Measurements from ENCODE around the gene FHOD1. TPM values are rescaled to one million over a fixed set of nuclear protein-coding genes. Genes with fewer than 3 reads are reported as not detected.

The FHOD1 gene
- total RNA-seq, 4 donors from 2014 or later = 17.9 to 26.4 (median 24.3) TPM

- DNase-seq = peak in 1 of 2 donors; percentile 42
These were observed 13.7 kb downstream of the FHOD1 start for GRCh38 chr16:67233596-67233995.

GRCh38 chr16:67230809-67231660 is 16.2 kb downstream of the FHOD1 start:
- WGBS, 2 donors = 90% methylated on average over 11 to 12 of the region's 12 CpGs
- intact Hi-C loops (cut with DNase I) = no loop called here
- DNase-seq = no peak

More at GRCh38 chr16:67233596-67233995, 13.7 kb downstream of the FHOD1 start:
- no peak for TF ChIP-seq POLR2A (IDR thresholded peaks at IDR 0.05)
- TF ChIP-seq CTCF (IDR thresholded peaks at IDR 0.05) = no peak
- intact Hi-C loops (cut with DNase I) = no loop called here
- Histone ChIP-seq H3K27ac (no peak overlapping the region), H3K4me1 (no peaks in the 10 kb centered on the region), H3K9me3 (no peaks in the 10 kb centered on the region), H3K36me3 (peaks cover 74 to 80% of the 10 kb centered on the region in 2 donors), H3K4me3 (replicated peaks in 1 of 3) (no peak overlapping the region), H3K27me3 (no peaks in the 10 kb centered on the region)
- 63 to 65% methylated on average over 7 of the region's 7 CpGs for WGBS, 2 donors

DNA sequence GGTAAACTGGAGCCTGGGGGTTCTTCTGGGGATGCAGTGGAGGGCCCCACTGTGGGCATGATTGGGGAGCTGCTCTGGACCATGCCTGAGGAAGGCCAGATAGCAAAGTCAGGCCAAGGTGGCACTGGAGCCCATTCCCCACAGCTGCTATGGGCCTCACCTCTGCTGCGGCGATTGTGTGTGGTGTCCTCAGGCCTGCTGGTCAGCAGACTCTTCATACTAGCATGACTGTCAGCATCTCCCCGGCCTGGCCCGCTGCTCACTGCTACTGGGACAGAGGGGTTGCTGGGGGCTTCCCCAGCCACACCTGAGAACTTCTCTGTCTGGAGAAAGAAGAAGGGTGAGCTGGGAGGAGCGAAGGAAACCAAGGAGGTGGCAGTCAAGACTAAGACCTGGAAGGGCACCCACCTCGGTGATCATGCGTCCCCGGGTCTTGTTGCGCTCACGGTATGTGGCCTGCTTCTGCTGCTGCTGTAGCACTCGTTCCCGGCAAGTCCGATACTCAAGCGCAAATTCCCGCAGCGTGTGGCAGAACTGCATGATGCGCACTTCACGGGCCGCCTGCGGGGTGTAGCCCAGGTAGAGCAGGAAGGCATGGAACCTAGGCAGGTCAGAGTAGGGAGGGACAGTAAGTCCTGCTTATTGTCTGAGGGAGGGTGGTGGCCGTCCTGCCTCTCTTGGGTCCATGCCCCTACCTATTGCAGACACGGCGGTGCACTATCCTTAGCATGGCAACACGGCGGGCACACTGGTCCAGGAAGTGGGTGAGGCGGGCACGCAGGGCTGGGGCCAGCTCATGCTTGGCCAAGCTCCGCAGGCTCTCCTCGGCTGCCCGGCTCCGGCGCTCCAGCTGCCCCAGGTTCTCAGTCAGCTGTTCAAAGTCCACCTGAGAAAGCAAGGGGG is 17.1 kb downstream of the FHOD1 start:
- Histone ChIP-seq H3K9me3 (no peaks in the 10 kb centered on the region), H3K4me1 (peaks cover 14% of the 10 kb centered on the region in 2 donors), H3K27me3 (no peaks in the 10 kb centered on the region), H3K36me3 (peaks cover 52% of the 10 kb centered on the region in 2 donors), H3K4me3 (replicated peaks in 1 of 3) (no peak overlapping the region), H3K27ac (no peak overlapping the region)
- WGBS, 2 donors = 89 to 95% methylated on average over 27 to 30 of the region's 32 CpGs
- no peak for TF ChIP-seq CTCF (IDR thresholded peaks at IDR 0.05)
- no peak for TF ChIP-seq POLR2A (IDR thresholded peaks at IDR 0.05)
- DNase-seq = no peak
- intact Hi-C loops (cut with DNase I) = no loop called here

More at GRCh38 chr16:67230809-67231660, 16.2 kb downstream of the FHOD1 start:
- TF ChIP-seq CTCF (IDR thresholded peaks at IDR 0.05) (no peak), POLR2A (IDR thresholded peaks at IDR 0.05) (no peak)
- peaks cover 57 to 59% of the 10 kb centered on the region in 2 donors for H3K36me3 ChIP-seq
- H3K27me3 ChIP-seq = no peaks in the 10 kb centered on the region
- H3K9me3 ChIP-seq = no peaks in the 10 kb centered on the region
- H3K4me1 ChIP-seq = peaks cover 11 to 13% of the 10 kb centered on the region in 2 donors
- no peak overlapping the region for H3K27ac ChIP-seq
- H3K4me3 ChIP-seq (replicated peaks in 1 of 3) = no peak overlapping the region

DNA sequence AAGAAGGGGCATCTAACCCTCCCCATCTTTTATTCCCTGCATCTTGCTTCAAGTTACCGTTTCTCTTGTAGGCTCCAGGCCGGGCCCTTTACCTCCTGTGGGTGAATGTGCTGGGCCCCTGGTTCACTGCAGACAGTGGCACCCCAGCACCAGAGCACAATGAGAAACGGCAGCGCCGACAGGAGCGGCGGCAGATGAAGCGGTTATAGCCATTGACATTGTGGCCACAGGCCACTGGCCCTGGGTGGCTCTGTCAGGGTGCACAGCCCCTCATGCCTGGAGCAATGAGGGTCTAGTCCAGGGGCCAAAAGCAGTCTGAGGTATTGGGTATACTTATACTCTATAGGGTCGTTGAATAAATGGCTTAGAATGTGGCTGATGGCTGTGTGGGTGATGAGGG is 18.4 kb downstream of the FHOD1 start:
- Histone ChIP-seq H3K4me3 (replicated peaks in 1 of 3) (no peak overlapping the region), H3K27me3 (no peaks in the 10 kb centered on the region), H3K9me3 (no peaks in the 10 kb centered on the region), H3K36me3 (peaks cover 47% of the 10 kb centered on the region in 2 donors), H3K4me1 (peaks cover 14% of the 10 kb centered on the region in 2 donors), H3K27ac (no peak overlapping the region)
- DNase-seq = no peak
- TF ChIP-seq CTCF (IDR thresholded peaks at IDR 0.05) (no peak), POLR2A (IDR thresholded peaks at IDR 0.05) (no peak)
- WGBS, 2 donors = 86 to 91% methylated on average over 6 to 9 of the region's 9 CpGs
- intact Hi-C loops (cut with DNase I) = no loop called here
